MM.1S (cell line): ENCODE results near the gene TMEM150B.

ENCODE experiments used
- CTCF ChIP-seq: fragments of 300-600 bp; sonication (generic); IDR thresholded peaks from 2 replicates; pipeline ENCODE4 v1.5.1; 2016; ENCODE audit warnings: antibody characterized with exemption, low read length, mixed read lengths
- EZH2 ChIP-seq: fragments of 300-600 bp; sonication (generic); optimal IDR thresholded peaks from 2 replicates; pipeline ENCODE3; 2017; ENCODE audit warnings: low read depth, mild to moderate bottlenecking, antibody characterized with exemption, low read length, mixed read lengths

DNA sequence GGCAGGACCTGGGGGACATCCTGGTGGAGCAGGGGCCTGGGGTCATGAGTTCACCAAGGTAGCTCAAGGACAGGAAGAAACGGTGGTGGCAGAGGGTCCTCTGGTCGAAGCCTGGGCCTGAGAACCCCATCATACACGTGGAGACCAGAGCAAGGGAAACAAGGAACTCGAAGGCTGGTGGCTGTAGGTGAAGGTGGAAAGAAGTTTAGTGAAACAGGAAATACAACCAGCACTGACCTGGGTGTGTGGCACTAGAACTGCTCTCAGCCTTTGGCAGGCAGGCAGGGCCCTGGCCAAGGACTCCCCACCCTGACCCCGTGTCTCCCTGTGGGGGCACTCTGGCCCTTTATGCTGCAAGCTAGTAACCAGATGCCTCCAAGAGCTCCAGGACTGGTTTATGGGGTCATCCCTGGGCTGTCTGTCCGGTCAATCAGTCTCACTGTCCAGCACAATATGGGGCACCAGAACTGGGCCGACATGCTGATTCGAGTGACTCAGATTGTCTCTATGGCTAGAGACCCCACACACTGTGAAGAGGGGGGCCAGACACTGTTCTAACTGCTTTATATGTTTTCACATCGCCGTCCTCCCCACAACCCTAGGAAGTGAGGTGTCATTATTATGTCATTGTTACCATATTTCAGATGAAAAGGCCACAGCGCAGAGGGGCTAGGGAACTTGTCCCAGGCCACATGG is 25.6 kb upstream of the TMEM150B start:
- TF ChIP-seq EZH2 (no peak), CTCF (no peak)
